Epithelial cell of esophagus (primary cell): Measurements from ENCODE around the gene TNFAIP2.

Experiments
- DNase-seq: peaks from one replicate; pipeline ENCODE4 v3.0.0; 2010; ENCODE audit warnings: low read depth
- H3K4me3 ChIP-seq: 2 replicates; pipeline ENCODE4 v1.5.1; 2011; ENCODE audit warnings: mild to moderate bottlenecking, low read length, control low read depth
- TF ChIP-seq, protein P1 (sequence below): IDR thresholded peaks from 2 replicates; pipeline ENCODE4 v1.5.1; 2011; ENCODE audit warnings: low read depth, mild to moderate bottlenecking, low read length, control low read depth, inconsistent platforms; ENCODE audit not compliant: insufficient read depth; ENCODE audit errors: missing control alignments

The TNFAIP2 gene

DNA sequence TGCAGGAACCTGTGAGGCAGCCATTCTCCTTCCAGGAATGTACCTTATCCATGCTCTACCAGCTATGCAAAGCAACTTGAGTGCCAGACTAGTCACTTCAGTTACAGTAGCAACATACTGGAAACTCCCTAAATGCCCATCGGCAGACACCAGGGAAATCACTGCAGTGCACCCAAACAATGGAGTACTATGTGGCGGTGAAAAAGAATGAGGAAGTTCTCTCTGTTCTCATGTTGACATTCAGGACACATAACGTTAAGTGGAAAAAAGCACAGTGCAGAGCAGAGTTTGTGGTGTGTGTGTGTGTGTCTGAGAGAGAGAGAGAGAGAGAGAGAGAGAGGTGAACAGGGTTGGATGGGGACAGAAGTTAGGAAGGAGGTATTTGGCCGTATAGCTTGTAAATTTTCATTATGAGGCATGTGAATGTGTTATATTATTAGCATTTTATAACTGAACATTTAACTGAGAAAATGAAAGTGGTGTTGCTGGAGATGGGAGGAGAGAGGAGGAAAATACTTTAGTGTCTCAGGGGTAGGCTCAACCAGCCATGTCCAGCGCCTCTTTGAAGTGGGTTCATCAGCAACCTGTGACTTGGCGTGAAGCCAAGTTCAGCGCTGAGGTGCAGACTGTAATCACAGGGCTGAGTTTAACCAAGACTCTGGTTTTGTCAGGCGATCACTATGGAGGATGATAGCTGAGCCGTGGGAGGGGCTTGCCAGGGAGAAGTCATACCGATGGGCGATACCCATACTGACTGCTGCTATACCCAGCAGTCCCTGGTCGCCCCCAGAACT lies 17.3 kb downstream of the TNFAIP2 start:
- DNase-seq = peak; percentile 30
- H3K4me3 ChIP-seq = no peak overlapping the region
- TF ChIP-seq, protein P1, sequence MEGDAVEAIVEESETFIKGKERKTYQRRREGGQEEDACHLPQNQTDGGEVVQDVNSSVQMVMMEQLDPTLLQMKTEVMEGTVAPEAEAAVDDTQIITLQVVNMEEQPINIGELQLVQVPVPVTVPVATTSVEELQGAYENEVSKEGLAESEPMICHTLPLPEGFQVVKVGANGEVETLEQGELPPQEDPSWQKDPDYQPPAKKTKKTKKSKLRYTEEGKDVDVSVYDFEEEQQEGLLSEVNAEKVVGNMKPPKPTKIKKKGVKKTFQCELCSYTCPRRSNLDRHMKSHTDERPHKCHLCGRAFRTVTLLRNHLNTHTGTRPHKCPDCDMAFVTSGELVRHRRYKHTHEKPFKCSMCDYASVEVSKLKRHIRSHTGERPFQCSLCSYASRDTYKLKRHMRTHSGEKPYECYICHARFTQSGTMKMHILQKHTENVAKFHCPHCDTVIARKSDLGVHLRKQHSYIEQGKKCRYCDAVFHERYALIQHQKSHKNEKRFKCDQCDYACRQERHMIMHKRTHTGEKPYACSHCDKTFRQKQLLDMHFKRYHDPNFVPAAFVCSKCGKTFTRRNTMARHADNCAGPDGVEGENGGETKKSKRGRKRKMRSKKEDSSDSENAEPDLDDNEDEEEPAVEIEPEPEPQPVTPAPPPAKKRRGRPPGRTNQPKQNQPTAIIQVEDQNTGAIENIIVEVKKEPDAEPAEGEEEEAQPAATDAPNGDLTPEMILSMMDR = no peak

DNA sequence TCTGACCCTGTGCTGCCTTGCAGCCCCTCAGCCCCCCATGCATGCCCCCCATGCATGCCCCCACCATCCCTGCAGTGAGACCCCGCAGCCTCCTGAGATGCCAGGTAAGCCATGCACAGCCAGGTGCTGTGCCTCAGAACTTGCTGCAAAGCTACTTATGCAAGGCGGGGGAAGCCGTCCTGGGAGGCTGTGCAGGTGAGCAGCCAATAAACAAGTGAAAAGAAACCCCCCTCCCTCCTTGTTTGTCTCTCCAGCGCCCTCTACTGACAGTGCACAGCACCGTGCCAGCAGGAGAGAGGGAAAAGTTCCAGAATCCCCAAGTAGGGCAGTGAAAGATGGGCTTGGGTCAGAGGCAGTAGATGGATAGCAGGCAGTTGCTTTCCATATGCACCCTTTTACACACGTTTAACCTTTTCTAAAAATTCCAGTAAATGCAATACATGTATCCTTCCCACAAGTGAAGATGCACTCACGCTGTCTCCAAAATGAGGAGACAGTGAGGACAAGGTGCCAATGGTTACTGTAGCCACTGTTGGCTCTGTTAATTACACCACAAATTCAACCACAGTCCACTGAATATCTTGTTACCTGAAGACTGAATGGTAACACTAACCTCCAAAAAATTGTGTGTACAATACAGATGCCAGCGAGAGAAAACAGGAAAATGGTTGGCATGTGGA lies 18.0 kb downstream of the TNFAIP2 start:
- peak; percentile 56 for DNase-seq
- TF ChIP-seq, protein P1 = peak; percentile 68
- H3K4me3 ChIP-seq = no peak overlapping the region

DNA sequence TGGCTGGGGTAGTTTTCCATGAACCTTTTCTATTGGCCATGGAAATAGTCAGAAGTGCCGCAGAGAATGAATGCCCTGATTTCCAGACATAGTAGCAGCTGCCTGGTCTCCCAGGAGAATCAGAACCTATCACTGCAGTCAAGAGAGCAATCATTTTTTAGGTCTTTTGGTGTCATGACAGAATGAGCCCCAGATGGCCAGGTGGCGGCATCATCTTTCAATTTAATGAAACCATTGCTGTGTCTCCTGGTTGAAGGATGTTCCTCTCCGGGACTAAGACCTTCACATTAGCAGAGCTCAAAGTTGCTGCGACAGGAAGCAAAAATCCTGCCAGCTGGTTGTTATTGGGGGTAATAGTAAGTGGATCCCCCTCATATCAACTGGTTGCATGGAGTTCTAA lies 18.8 kb downstream of the TNFAIP2 start:
- DNase-seq = no peak
- TF ChIP-seq, protein P1 = no peak
- no peak overlapping the region for H3K4me3 ChIP-seq

DNA sequence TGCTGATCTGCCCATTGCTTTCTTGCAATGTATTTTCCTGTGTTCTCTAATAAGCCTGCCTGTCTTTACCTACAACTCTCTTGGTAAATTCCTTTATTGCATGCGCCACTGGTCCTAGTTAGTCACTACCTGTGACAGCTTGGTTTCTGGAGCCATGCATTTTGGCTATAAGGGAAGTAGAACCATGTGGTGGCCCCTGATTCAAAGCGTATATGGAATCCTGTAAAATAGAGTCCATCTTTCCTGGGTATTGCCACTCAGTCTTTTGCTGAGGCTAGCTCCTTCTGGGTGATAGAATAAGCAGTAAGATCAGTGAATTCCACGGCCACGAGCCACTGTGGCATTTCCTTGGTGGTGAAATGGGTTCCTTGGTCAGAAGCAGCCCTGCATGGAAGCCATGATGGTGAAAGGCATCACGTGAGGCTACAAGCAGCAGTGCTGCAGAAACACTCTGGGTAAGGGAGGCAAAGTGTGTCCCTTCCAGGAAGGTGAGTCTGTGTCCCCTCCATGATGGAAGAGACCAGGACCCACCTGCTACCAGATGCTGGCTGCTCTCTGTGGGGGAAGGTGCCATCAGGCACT lies 19.6 kb downstream of the TNFAIP2 start:
- H3K4me3 ChIP-seq = no peak overlapping the region
- TF ChIP-seq, protein P1 = no peak
- no peak for DNase-seq

DNA sequence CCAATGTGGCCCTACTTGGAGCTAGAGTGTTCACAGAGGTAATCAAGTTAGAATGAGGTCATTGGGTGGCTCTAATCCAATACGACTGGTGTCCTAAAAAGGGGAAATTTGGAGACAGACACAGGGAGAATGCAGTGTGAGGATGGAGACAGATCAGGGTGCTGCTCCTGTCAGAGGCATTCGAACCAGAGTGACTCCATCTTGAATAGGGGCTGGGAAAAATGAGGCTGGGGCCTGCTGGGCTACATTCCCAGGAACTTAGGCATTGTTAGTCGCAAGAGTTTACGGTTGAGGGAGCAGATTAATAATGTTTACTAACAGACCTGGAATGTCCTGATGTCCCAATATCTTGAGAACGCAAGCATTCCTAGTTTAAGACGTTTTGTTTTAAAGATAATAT lies 20.2 kb downstream of the TNFAIP2 start:
- DNase-seq = peak; percentile 59
- no peak overlapping the region for H3K4me3 ChIP-seq
- TF ChIP-seq, protein P1 = no peak

DNA sequence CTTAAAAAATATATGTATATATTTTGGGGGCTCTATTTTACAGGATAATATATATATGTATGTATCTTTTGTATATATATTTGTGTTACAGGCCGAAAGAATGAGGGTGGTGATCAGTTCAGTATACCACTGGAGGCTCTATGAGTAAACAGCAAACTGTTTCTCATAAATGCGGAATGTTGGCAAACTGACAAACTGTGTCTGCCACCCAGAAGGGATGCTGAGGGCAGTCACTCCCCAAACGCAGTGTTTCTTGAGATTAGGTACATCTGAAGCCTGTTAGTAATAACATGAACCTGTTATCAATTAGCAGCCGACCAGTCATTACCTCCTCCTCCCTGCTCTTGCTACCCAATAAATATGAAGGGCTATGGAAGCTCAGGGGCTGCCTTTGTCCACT lies 20.8 kb downstream of the TNFAIP2 start:
- peak; percentile 70 for DNase-seq
- H3K4me3 ChIP-seq = no peak overlapping the region
- TF ChIP-seq, protein P1 = no peak
